Vagina (tissue), 2 donors: ENCODE results near the gene GFOD1.

Experiments
- POLR2AphosphoS5 ChIP-seq, 2 donors: sonication (generic); formaldehyde crosslinking; IDR thresholded peaks; one replicate each; pipeline ENCODE4 v1.9.0; 2017; ENCODE audit warnings: antibody characterized with exemption in 2 of 2, mild to moderate bottlenecking in 2 of 2, low read depth in 1 of 2; ENCODE audit not compliant: insufficient read depth in 1 of 2
- TF ChIP-seq, protein P1 (sequence below), 3 experiments: fragments of 450-650 bp in 2 of 3; fragments of 200-600 bp in 1 of 3; sonication (generic) in 1 of 3; IDR thresholded peaks; one replicate each; pipeline ENCODE4 v1.5.1; 2017 to 2019; ENCODE audit warnings: antibody characterized with exemption in 3 of 3, mild to moderate bottlenecking in 2 of 3, moderate library complexity in 2 of 3

DNA sequence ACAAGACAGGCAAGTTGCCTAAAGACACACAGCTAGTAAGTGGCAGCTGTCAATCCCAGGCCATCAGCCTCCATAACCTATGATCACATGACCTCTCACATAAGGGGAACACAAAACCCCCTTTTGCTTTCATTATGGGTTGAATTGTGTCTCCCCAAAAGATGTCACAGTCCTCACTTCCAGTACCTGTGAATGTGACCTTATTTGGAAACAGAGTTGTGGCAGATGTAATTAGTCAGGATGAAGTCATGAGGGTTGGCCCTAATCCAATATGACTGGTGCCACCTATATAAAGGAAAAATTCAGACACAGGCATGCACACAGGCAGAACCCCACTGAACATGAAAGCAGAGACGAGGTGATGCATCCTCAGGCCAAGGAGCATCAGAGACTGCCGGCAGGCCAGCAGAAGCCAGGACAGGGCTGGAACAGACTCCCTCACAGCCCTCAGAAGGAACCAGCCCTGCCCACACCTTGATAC, 33.6 kb downstream of the GFOD1 start:
- TF ChIP-seq, protein P1, sequence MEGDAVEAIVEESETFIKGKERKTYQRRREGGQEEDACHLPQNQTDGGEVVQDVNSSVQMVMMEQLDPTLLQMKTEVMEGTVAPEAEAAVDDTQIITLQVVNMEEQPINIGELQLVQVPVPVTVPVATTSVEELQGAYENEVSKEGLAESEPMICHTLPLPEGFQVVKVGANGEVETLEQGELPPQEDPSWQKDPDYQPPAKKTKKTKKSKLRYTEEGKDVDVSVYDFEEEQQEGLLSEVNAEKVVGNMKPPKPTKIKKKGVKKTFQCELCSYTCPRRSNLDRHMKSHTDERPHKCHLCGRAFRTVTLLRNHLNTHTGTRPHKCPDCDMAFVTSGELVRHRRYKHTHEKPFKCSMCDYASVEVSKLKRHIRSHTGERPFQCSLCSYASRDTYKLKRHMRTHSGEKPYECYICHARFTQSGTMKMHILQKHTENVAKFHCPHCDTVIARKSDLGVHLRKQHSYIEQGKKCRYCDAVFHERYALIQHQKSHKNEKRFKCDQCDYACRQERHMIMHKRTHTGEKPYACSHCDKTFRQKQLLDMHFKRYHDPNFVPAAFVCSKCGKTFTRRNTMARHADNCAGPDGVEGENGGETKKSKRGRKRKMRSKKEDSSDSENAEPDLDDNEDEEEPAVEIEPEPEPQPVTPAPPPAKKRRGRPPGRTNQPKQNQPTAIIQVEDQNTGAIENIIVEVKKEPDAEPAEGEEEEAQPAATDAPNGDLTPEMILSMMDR (IDR thresholded peaks at IDR 0.05) = no peak
- no peak for TF ChIP-seq POLR2AphosphoS5 (IDR thresholded peaks at IDR 0.05; ENCODE audit: insufficient read depth in 1 of 2, low read depth in 1 of 2)
